ENCODE measurements around the gene NUP133. TPM values are rescaled to one million over a fixed set of nuclear protein-coding genes. Genes with fewer than 3 reads are reported as not detected.
A peak's percentile ranks its signal among the peaks of the same experiment; 100 is the strongest.
"Not testable (repeated sequence)": the region's sequence is repeated elsewhere in the genome, so short reads cannot be mapped to it uniquely, and the experiment has no call there.

Gene NUP133
- total RNA-seq, 2 donors from 2014 or later: 67.8 to 68.4 TPM

DNA sequence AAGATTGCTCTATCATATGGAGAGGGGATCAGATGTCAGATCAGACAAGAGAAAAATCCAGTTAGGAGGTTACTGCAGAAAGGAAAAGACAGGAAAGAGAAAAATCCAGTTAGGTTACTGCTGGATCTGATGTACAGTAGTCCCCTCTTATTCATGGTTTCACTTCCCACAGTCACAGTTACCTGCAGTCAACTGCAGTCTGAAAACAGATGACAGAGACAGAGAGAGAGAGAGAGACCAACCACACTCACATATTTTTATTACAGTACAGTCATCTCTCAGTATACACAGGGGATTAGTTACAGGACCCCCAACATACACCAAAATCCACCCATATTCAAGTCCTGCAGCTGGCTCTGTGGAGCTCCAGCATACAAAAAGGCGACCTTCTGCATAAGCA, 29.3 kb downstream of the NUP133 start:
- Histone ChIP-seq H3K9me3 (ENCODE audit: control insufficient read depth, low read length) (no peaks in the 10 kb centered on the region), H3K36me3 (ENCODE audit: control insufficient read depth, insufficient read depth, low read length) (peaks cover 89% of the 10 kb centered on the region), H3K27me3 (ENCODE audit: control insufficient read depth, insufficient read depth, low read length, poor library complexity, severe bottlenecking) (no peaks in the 10 kb centered on the region), H3K4me3 (ENCODE audit: low read length) (no peak overlapping the region), H3K4me1 (ENCODE audit: control insufficient read depth, insufficient read depth, low read length) (no peaks in the 10 kb centered on the region), H3K9ac (ENCODE audit: extremely low read depth, low read length, poor library complexity, severe bottlenecking) (no peak overlapping the region), H3K27ac (ENCODE audit: low read depth, low read length) (no peak overlapping the region)
- Mint-ChIP-seq H3K27me3 (ENCODE audit: insufficient read depth) (no peaks in the 10 kb centered on the region), H3K36me3 (ENCODE audit: low read depth) (peaks cover 71% of the 10 kb centered on the region), H3K27ac (peak overlapping the region; percentile 1), H3K9me3 (no peaks in the 10 kb centered on the region), H3K4me1 (peaks cover 3% of the 10 kb centered on the region), H3K4me3 (no peak overlapping the region)
- WGBS, 2 experiments (ENCODE audit: insufficient coverage in 1 of 2, insufficient read length in 1 of 2): 92 to 100% methylated on average over 1 of the region's 1 CpG
- TF ChIP-seq, protein P1, sequence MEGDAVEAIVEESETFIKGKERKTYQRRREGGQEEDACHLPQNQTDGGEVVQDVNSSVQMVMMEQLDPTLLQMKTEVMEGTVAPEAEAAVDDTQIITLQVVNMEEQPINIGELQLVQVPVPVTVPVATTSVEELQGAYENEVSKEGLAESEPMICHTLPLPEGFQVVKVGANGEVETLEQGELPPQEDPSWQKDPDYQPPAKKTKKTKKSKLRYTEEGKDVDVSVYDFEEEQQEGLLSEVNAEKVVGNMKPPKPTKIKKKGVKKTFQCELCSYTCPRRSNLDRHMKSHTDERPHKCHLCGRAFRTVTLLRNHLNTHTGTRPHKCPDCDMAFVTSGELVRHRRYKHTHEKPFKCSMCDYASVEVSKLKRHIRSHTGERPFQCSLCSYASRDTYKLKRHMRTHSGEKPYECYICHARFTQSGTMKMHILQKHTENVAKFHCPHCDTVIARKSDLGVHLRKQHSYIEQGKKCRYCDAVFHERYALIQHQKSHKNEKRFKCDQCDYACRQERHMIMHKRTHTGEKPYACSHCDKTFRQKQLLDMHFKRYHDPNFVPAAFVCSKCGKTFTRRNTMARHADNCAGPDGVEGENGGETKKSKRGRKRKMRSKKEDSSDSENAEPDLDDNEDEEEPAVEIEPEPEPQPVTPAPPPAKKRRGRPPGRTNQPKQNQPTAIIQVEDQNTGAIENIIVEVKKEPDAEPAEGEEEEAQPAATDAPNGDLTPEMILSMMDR (conservative IDR thresholded peaks at IDR 0.05): no peak
- no peak for DNase-seq

DNA sequence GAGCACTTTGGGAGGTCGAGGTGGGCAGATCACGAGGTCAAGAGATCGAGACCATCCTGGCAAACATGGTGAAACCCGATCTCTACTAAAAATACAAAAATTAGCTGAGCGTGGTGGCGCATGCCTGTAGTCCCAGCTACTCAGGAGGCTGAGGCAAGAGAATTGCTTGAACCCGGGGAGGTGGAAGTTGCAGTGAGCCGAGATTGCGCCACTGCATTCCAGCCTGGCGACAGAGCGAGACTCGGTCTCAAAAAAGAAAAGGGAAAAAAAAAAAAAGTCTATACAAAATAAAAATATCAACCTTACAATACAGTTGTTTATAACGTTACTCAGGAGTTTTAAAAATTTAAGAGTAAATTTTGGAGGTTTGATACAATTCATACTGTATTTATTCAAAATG, 32.3 kb downstream of the NUP133 start:
- peaks cover 59% of the 10 kb centered on the region for H3K36me3 Mint-ChIP-seq (ENCODE audit: low read depth)

DNA sequence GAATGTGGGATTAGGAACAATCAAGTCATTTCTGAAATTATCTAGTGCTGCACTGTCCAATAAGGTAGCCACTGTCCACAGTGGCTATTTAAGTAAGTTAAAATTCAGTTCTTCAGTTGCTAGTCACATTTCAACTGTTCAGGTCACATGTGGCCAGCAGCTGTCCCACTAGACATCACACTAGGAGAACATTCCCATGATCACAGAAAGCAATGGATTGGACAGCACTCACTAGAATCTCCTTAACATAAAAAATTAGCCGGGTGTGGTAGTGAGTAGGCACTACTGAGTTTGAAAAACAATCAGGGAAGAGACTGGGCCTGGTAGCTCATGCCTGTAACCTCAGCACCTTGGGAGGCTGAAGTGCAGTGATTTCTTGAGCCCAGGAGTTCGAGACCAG, 33.6 kb downstream of the NUP133 start:
- TF ChIP-seq, protein P1 (conservative IDR thresholded peaks at IDR 0.05): no peak
- H3K27ac Mint-ChIP-seq: no peak overlapping the region
- Histone ChIP-seq H3K4me1 (ENCODE audit: control insufficient read depth, insufficient read depth, low read length) (no peaks in the 10 kb centered on the region), H3K9ac (ENCODE audit: extremely low read depth, low read length, poor library complexity, severe bottlenecking) (no peak overlapping the region), H3K27me3 (ENCODE audit: control insufficient read depth, insufficient read depth, low read length, poor library complexity, severe bottlenecking) (no peaks in the 10 kb centered on the region), H3K9me3 (ENCODE audit: control insufficient read depth, low read length) (no peaks in the 10 kb centered on the region), H3K27ac (ENCODE audit: low read depth, low read length) (no peak overlapping the region), H3K4me3 (ENCODE audit: low read length) (no peak overlapping the region), H3K36me3 (ENCODE audit: control insufficient read depth, insufficient read depth, low read length) (peaks cover 83% of the 10 kb centered on the region)
- 90 to 91% methylated on average over 2 of the region's 2 CpGs for WGBS, 2 experiments (ENCODE audit: insufficient coverage in 1 of 2, insufficient read length in 1 of 2)
- H3K9me3 Mint-ChIP-seq: no peaks in the 10 kb centered on the region
- H3K36me3 Mint-ChIP-seq (ENCODE audit: low read depth): peaks cover 63% of the 10 kb centered on the region
- H3K27me3 Mint-ChIP-seq (ENCODE audit: insufficient read depth): no peaks in the 10 kb centered on the region
- H3K4me1 Mint-ChIP-seq: no peaks in the 10 kb centered on the region
- H3K4me3 Mint-ChIP-seq: no peak overlapping the region
- no peak for DNase-seq

More for the DNA sequence above, 32.3 kb downstream of the NUP133 start:
- H3K36me3 ChIP-seq (ENCODE audit: control insufficient read depth, insufficient read depth, low read length): peaks cover 84% of the 10 kb centered on the region
- H3K4me1 ChIP-seq (ENCODE audit: control insufficient read depth, insufficient read depth, low read length); H3K4me1 Mint-ChIP-seq; H3K9ac ChIP-seq (ENCODE audit: extremely low read depth, low read length, poor library complexity, severe bottlenecking); H3K27me3 ChIP-seq (ENCODE audit: control insufficient read depth, insufficient read depth, low read length, poor library complexity, severe bottlenecking); H3K9me3 ChIP-seq (ENCODE audit: control insufficient read depth, low read length); DNase-seq; H3K27me3 Mint-ChIP-seq (ENCODE audit: insufficient read depth); H3K27ac Mint-ChIP-seq; H3K4me3 ChIP-seq (ENCODE audit: low read length); H3K27ac ChIP-seq (ENCODE audit: low read depth, low read length); H3K9me3 Mint-ChIP-seq; H3K4me3 Mint-ChIP-seq: not testable (repeated sequence)
- 96 to 97% methylated on average over 8 to 9 of the region's 13 CpGs for WGBS, 2 experiments (ENCODE audit: insufficient coverage in 1 of 2, insufficient read length in 1 of 2)

DNA sequence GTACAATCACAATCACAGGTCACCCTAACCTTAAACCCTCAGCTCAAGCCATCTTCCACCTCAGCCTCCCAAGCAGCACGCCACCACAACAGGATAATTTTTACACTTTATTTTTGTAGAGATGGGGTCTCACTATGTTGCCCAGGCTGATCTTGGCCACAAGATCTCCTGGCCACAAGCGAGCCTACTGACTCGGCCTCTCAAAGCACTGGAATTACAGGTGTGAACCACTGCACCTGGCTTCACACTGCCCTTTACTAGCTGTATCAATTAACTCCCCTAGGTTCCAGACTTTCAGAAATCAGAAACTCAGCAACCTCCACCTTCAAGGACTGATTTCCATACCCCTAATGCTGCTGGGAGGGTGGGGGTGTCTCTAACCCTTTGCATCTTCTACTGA, 37.0 kb downstream of the NUP133 start:
- Histone ChIP-seq H3K27ac (ENCODE audit: low read depth, low read length) (no peak overlapping the region), H3K9me3 (ENCODE audit: control insufficient read depth, low read length) (no peaks in the 10 kb centered on the region), H3K27me3 (ENCODE audit: control insufficient read depth, insufficient read depth, low read length, poor library complexity, severe bottlenecking) (no peaks in the 10 kb centered on the region), H3K9ac (ENCODE audit: extremely low read depth, low read length, poor library complexity, severe bottlenecking) (no peak overlapping the region), H3K36me3 (ENCODE audit: control insufficient read depth, insufficient read depth, low read length) (peaks cover 80% of the 10 kb centered on the region), H3K4me1 (ENCODE audit: control insufficient read depth, insufficient read depth, low read length) (no peaks in the 10 kb centered on the region), H3K4me3 (ENCODE audit: low read length) (no peak overlapping the region)
- 92 to 100% methylated on average over 2 to 3 of the region's 3 CpGs for WGBS, 2 experiments (ENCODE audit: insufficient coverage in 1 of 2, insufficient read length in 1 of 2)
- Mint-ChIP-seq H3K27me3 (ENCODE audit: insufficient read depth) (no peaks in the 10 kb centered on the region), H3K27ac (peak overlapping the region; percentile 11), H3K4me3 (no peak overlapping the region), H3K4me1 (peaks cover 5% of the 10 kb centered on the region), H3K36me3 (ENCODE audit: low read depth) (peaks cover 62% of the 10 kb centered on the region), H3K9me3 (no peaks in the 10 kb centered on the region)
- no peak for DNase-seq
- TF ChIP-seq, protein P1 (conservative IDR thresholded peaks at IDR 0.05): no peak

Measured in endodermal cell (in vitro differentiated cells).